Measurements from ENCODE around the gene ADISSP. TPM values are rescaled to one million over a fixed set of nuclear protein-coding genes. Genes with fewer than 3 reads are reported as not detected.

Gene ADISSP
- total and polyA plus RNA-seq, 2 of the 8 experiments (the other 6 are each of a cell fraction or from before 2014, with no cell fraction given): 111 to 141 TPM

- no peak for FAIRE-seq
- no peak overlapping the region for H3K4ac ChIP-seq (replicated peaks; ENCODE audit: insufficient read length, low read depth, low read length)
- TF ChIP-seq POLR2A (IDR thresholded peaks at IDR 0.05; ENCODE audit: control extremely low read depth in 1 of 2, low read depth in 2 of 2, low read length in 2 of 2) (no peak), NRF1 (IDR thresholded peaks at IDR 0.05; ENCODE audit: low read depth, low read length) (no peak), NANOG (IDR thresholded peaks at IDR 0.05; ENCODE audit: insufficient read depth, low read depth, low read length, poor library complexity, severe bottlenecking) (no peak), SP1 (IDR thresholded peaks at IDR 0.05; ENCODE audit: low read depth, low read length) (no peak), RFX5 (IDR thresholded peaks at IDR 0.05; ENCODE audit: borderline replicate concordance, low read depth, low read length) (no peak), SIN3A (conservative IDR thresholded peaks at IDR 0.05 in 1 of 2, IDR thresholded peaks at IDR 0.05 in 1 of 2; ENCODE audit: low read depth in 1 of 2, low read length in 2 of 2) (no peak), KDM4A (IDR thresholded peaks at IDR 0.05; ENCODE audit: low read depth, low read length, severe bottlenecking) (no peak), YY1 (IDR thresholded peaks at IDR 0.05; ENCODE audit: low read depth, low read length) (no peak)
- no peaks in the 10 kb centered on the region for H3K79me2 ChIP-seq (ENCODE audit: control insufficient read depth in 1 of 2, insufficient read depth in 2 of 2, low read length in 2 of 2)
- no peaks in the 10 kb centered on the region for H3K9me3 ChIP-seq (ENCODE audit: insufficient read depth in 2 of 2, low read depth in 1 of 2, low read length in 1 of 2)
- no peak overlapping the region for H4K5ac ChIP-seq (ENCODE audit: insufficient read length, low read depth, low read length)
- H2AFZ ChIP-seq (ENCODE audit: low read length): no peak overlapping the region
- no peak overlapping the region for H2BK12ac ChIP-seq (ENCODE audit: low read depth, low read length)
- no peak overlapping the region for H3K56ac ChIP-seq (replicated peaks; ENCODE audit: insufficient read length, low read depth, low read length)
- ChIA-PET CTCF (ENCODE audit: partially characterized antibody) (interaction anchor here (0.6 to 17.6 kb wide), 9 partner anchors 11 to 55 kb away, joined by 3 to 221 read pairs (median 5); no protein-coding TSS in a partner anchor), POLR2A (ENCODE audit: partially characterized antibody) (interaction anchor here (1.6 to 2.5 kb wide), 3 partner anchors 9 to 16 kb away, joined by 4 to 7 read pairs (median 6); no protein-coding TSS in a partner anchor)
- peaks cover 1 to 26% (median 22%) of the 10 kb centered on the region in 4 experiments; a peak in 6 of 7 replicates for H3K27me3 ChIP-seq (replicated peaks in 1 of 4; ENCODE audit: control insufficient read depth in 3 of 4, extremely low read depth in 1 of 4, insufficient read depth in 3 of 4, low read length in 3 of 4)
- H2BK5ac ChIP-seq (ENCODE audit: low read depth, low read length): no peak overlapping the region
- peaks cover 0 to 2% of the 10 kb centered on the region in 2 experiments for H4K20me1 ChIP-seq (replicated peaks in 1 of 2; ENCODE audit: control insufficient read depth in 1 of 2, insufficient read depth in 2 of 2, low read length in 2 of 2)
- H2BK20ac ChIP-seq (ENCODE audit: low read length): no peak overlapping the region
- no peak overlapping the region for H2BK120ac ChIP-seq (replicated peaks; ENCODE audit: low read depth, low read length)
- H3K23me2 ChIP-seq (ENCODE audit: low read depth, low read length): 0 out of 2 replicates have a peak, but pooled peaks cover 3% of the 10 kb centered on the region
- no peak overlapping the region for H3K4me2 ChIP-seq (ENCODE audit: insufficient read depth in 1 of 2, low read depth in 2 of 2, low read length in 2 of 2)
- H3K79me1 ChIP-seq (ENCODE audit: low read depth, low read length): no peaks in the 10 kb centered on the region
- no peak overlapping the region for H4K8ac ChIP-seq (ENCODE audit: extremely low read depth, insufficient read depth, low read length)
- no peak overlapping the region for H3K4me3 ChIP-seq (ENCODE audit: extremely low read depth in 1 of 4, insufficient read depth in 2 of 4, low read depth in 3 of 4, low read length in 4 of 4)
- H3K27ac ChIP-seq (ENCODE audit: low read depth, low read length): no peak overlapping the region
- no peak overlapping the region for H3K9ac ChIP-seq (replicated peaks in 1 of 4; ENCODE audit: extremely low read depth in 1 of 4, low read depth in 3 of 4, low read length in 3 of 4)
- H3K14ac ChIP-seq (ENCODE audit: insufficient read length): no peak overlapping the region
- H4K91ac ChIP-seq (replicated peaks; ENCODE audit: insufficient read length, low read length): no peak overlapping the region
- H2BK15ac ChIP-seq (ENCODE audit: low read length): no peak overlapping the region; the same call in 1 of the 2 replicates
- no peaks in the 10 kb centered on the region for H3K36me3 ChIP-seq (ENCODE audit: control insufficient read depth in 2 of 4, insufficient read depth in 4 of 4, low read length in 3 of 4)
- H3K23ac ChIP-seq (ENCODE audit: insufficient read length): no peak overlapping the region
- H3K18ac ChIP-seq (ENCODE audit: extremely low read depth, low read length): no peak overlapping the region
- H3K4me1 ChIP-seq (replicated peaks in 1 of 4; ENCODE audit: control insufficient read depth in 3 of 4, insufficient read depth in 4 of 4, low read length in 3 of 4): peaks cover 0 to 19% (median 15%) of the 10 kb centered on the region in 4 experiments; a peak in 5 of 7 replicates
- DNase-seq (ENCODE audit: low read depth in 1 of 2, low spot score in 2 of 2): no peak
- 82% methylated on average over 4 of the region's 6 CpGs; no CpG with 5 or more reads in 1 of the 2 experiments for WGBS, 2 experiments (ENCODE audit: extremely low coverage in 1 of 2, insufficient coverage in 1 of 2, insufficient read length in 1 of 2, insufficient replicate concordance in 2 of 2, low coverage in 1 of 2, low lambda C conversion rate in 2 of 2, missing lambda C conversion rate in 1 of 2)
- no peak overlapping the region for H2AK5ac ChIP-seq (ENCODE audit: low read depth, low read length)
Measured at GRCh38 chr20:3729378-3729777, 38.2 kb downstream of the ADISSP start.
